ENCODE measurements around the gene ADARB2. TPM values are rescaled to one million over a fixed set of nuclear protein-coding genes. Genes with fewer than 3 reads are reported as not detected.
A peak's percentile ranks its signal among the peaks of the same experiment; 100 is the strongest.
"Not testable (repeated sequence)": the region's sequence is repeated elsewhere in the genome, so short reads cannot be mapped to it uniquely, and the experiment has no call there.

The ADARB2 gene
- total RNA-seq, 1 donor from 2014 or later, result 38.7 TPM

DNA sequence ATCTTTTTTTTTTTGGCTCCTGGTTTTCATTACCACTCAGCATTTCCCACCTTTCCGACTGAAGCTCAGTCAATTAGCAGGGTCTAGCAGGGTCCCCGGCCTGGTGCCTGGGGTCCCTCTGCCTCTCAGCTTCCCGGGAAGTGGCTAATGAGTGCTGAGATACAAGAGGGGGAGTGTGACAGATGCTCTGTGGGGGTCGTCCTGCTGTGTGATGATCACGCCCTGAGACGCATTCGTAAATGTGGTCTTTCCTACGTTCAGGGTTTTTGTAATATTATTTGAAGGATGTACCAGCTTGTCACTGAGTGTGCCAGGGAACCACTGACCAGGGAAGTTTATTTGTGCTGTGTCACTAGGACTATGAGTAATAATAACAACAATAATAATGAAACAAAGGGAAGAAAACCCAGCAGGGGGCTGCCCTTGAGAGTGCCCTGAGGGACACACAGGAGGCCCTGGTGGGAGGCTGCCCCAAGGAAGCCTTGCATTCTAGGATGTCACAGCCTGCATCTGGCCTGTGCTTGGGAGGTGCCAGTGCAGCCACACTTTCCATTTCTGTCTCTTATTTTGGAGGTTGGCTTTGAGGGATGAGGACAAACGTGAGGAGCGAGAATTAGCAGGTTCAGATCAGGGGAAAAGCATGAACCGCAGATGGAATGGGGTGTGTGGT, 337.8 kb downstream of the ADARB2 start:
- Mint-ChIP-seq H3K4me3 (ENCODE audit: unreplicated experiment) (peak overlapping the region; percentile 26), H3K27ac (ENCODE audit: unreplicated experiment) (peak overlapping the region; percentile 71), H3K4me1 (ENCODE audit: unreplicated experiment) (peaks cover 22% of the 10 kb centered on the region), H3K9me3 (ENCODE audit: unreplicated experiment) (no peaks in the 10 kb centered on the region), H3K27me3 (ENCODE audit: unreplicated experiment) (no peaks in the 10 kb centered on the region), H3K36me3 (ENCODE audit: unreplicated experiment) (no peaks in the 10 kb centered on the region)
- peak; percentile 83 for DNase-seq (ENCODE audit: extremely low spot score, unreplicated experiment)
- TF ChIP-seq, protein P1, sequence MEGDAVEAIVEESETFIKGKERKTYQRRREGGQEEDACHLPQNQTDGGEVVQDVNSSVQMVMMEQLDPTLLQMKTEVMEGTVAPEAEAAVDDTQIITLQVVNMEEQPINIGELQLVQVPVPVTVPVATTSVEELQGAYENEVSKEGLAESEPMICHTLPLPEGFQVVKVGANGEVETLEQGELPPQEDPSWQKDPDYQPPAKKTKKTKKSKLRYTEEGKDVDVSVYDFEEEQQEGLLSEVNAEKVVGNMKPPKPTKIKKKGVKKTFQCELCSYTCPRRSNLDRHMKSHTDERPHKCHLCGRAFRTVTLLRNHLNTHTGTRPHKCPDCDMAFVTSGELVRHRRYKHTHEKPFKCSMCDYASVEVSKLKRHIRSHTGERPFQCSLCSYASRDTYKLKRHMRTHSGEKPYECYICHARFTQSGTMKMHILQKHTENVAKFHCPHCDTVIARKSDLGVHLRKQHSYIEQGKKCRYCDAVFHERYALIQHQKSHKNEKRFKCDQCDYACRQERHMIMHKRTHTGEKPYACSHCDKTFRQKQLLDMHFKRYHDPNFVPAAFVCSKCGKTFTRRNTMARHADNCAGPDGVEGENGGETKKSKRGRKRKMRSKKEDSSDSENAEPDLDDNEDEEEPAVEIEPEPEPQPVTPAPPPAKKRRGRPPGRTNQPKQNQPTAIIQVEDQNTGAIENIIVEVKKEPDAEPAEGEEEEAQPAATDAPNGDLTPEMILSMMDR (IDR thresholded peaks at IDR 0.05), result no peak

DNA sequence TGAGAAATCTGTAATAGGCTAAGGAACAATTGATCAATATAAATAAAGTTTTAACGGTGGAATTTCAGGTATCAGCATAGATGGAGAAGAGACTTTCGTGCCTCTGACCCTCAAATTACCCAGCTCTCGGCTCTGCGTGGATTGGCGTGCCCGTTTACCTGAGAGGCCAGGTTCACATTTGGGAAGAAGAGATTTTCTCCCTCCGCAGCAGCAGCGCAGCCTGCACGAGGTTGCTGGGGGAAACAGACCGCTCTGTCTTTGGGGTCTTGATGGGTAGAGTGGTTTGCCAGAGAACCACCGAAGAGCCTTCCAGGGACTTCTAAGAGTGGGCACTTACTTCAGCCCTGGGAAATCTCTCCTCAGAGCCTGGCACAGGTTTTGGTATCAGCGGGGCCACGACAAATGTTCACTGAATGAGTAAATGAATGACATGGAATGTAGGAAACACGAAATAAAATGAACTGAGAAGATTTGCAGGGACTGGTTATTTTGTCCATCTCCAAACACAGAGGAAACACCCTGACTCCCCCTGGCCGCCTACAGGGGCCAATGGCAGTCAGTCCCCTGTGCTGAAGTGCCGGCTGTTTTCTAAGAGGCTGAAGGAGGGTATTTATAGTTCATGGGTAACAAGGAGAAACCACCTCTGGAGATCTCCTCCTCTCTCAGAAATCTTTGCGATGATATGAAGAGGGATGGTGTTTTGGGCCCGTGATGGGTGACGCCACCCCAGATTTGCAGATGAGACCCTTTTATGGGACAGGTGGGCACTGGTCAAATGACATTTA, 338.5 kb downstream of the ADARB2 start:
- DNase-seq (ENCODE audit: extremely low spot score, unreplicated experiment), result peak; percentile 67
- H3K27ac Mint-ChIP-seq (ENCODE audit: unreplicated experiment), result peak overlapping the region; percentile 71

DNA sequence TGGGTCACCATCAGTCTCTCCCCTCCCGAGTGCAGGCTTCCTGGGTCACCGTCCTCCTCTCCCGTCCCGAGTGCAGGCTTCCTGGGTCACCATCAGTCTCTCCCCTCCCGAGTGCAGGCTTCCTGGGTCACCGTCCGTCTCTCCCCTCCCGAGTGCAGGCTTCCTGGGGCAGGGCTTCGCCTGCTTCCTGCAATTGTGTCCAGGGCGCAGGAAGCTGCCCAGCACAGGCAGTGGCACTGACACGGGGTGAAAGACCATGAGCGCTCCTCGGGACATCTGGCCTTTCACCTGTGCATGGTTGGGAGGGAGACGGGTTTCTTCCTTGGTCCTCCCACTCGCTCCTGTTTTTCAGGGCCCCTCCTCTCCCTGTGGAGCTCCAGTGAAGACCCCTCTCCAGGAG, 339.2 kb downstream of the ADARB2 start:
- not testable (repeated sequence) for H3K36me3 Mint-ChIP-seq (ENCODE audit: unreplicated experiment); H3K4me3 Mint-ChIP-seq (ENCODE audit: unreplicated experiment); H3K27ac Mint-ChIP-seq (ENCODE audit: unreplicated experiment); H3K27me3 Mint-ChIP-seq (ENCODE audit: unreplicated experiment); H3K9me3 Mint-ChIP-seq (ENCODE audit: unreplicated experiment)
- DNase-seq (ENCODE audit: extremely low spot score, unreplicated experiment), result peak; percentile 71
- peaks cover 22% of the 10 kb centered on the region for H3K4me1 Mint-ChIP-seq (ENCODE audit: unreplicated experiment)

More for the DNA sequence above, 338.5 kb downstream of the ADARB2 start:
- H3K4me3 Mint-ChIP-seq (ENCODE audit: unreplicated experiment), result no peak overlapping the region
- H3K4me1 Mint-ChIP-seq (ENCODE audit: unreplicated experiment), result peaks cover 22% of the 10 kb centered on the region
- TF ChIP-seq, protein P1 (IDR thresholded peaks at IDR 0.05), result no peak
- no peaks in the 10 kb centered on the region for H3K36me3 Mint-ChIP-seq (ENCODE audit: unreplicated experiment)
- H3K9me3 Mint-ChIP-seq (ENCODE audit: unreplicated experiment), result no peaks in the 10 kb centered on the region
- no peaks in the 10 kb centered on the region for H3K27me3 Mint-ChIP-seq (ENCODE audit: unreplicated experiment)

DNA sequence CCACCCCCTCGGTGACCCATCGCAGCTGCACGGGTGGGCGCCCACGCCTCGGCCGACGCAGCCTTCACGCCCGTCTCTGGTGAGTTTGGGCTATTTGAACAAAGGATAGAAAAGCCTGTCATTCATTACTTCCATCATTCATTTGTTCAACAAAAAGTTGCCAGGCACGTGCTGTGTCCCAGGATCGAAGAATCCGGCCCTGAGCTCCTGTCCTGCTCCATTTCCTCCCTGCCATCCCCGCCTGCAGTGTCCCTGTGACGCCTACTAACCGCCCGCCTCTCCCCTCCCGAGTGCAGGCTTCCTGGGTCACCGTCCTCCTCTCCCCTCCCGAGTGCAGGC, 341.1 kb downstream of the ADARB2 start:
- TF ChIP-seq, protein P1 (IDR thresholded peaks at IDR 0.05), result no peak
- H3K27ac Mint-ChIP-seq (ENCODE audit: unreplicated experiment), result no peak overlapping the region
- no peaks in the 10 kb centered on the region for H3K36me3 Mint-ChIP-seq (ENCODE audit: unreplicated experiment)
- H3K4me1 Mint-ChIP-seq (ENCODE audit: unreplicated experiment), result peaks cover 34% of the 10 kb centered on the region
- H3K4me3 Mint-ChIP-seq (ENCODE audit: unreplicated experiment), result no peak overlapping the region
- peak; percentile 74 for DNase-seq (ENCODE audit: extremely low spot score, unreplicated experiment)
- H3K9me3 Mint-ChIP-seq (ENCODE audit: unreplicated experiment), result no peaks in the 10 kb centered on the region
- no peaks in the 10 kb centered on the region for H3K27me3 Mint-ChIP-seq (ENCODE audit: unreplicated experiment)

DNA sequence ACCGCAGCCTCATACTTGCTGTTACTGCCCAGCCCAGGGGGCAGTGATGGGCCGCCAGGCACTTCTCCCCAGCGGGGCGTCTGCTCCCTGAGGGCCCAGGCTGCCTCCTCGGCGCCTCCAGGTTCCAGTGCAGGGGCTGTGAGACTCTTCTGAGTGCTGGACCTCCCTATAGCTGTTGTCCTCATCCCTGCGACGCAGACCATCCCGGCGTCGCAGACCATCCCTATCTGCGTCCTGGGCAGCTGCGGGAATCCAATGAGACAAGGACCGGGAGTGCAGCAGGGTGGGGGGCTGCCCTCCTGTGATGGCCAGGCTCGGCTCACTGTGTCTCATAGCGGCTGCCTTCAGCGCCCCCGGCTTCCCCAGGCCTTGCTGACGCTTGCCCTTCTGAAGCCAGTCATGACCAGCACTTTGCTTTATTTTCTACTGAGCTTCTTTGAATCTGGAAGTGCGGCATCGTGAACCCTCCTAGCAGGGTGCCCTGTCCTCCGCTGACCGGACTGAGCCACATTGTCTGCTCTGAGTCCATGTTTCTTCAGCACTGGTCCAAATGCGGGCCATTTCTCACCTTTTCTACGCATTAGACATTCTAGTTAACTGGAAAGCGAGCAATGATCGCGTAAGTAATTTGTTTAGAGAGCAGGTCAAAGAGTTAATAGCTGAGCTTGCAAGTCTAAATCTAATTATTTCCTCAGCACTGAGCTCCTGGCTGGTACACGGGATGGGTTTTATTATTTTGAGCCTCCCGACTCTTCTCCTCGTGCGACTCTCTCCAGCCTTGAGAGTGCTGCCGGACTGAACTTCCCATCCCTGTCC, 341.6 kb downstream of the ADARB2 start:
- peaks cover 32% of the 10 kb centered on the region for H3K4me1 Mint-ChIP-seq (ENCODE audit: unreplicated experiment)
- H3K27ac Mint-ChIP-seq (ENCODE audit: unreplicated experiment), result no peak overlapping the region
- TF ChIP-seq, protein P1 (IDR thresholded peaks at IDR 0.05), result no peak
- no peak overlapping the region for H3K4me3 Mint-ChIP-seq (ENCODE audit: unreplicated experiment)
- no peaks in the 10 kb centered on the region for H3K36me3 Mint-ChIP-seq (ENCODE audit: unreplicated experiment)
- H3K27me3 Mint-ChIP-seq (ENCODE audit: unreplicated experiment), result no peaks in the 10 kb centered on the region
- H3K9me3 Mint-ChIP-seq (ENCODE audit: unreplicated experiment), result no peaks in the 10 kb centered on the region
- no peak for DNase-seq (ENCODE audit: extremely low spot score, unreplicated experiment)
